Amniotic stem cell (primary cell): Measurements from ENCODE around the gene ZNF547.
"Not testable (repeated sequence)": the region's sequence is repeated elsewhere in the genome, so short reads cannot be mapped to it uniquely, and the experiment has no call there.

Source experiments
- DNase-seq: peaks from one replicate; lab custom pipeline; 2025; lab: John Stamatoyannopoulos, UW

The ZNF547 gene

DNA sequence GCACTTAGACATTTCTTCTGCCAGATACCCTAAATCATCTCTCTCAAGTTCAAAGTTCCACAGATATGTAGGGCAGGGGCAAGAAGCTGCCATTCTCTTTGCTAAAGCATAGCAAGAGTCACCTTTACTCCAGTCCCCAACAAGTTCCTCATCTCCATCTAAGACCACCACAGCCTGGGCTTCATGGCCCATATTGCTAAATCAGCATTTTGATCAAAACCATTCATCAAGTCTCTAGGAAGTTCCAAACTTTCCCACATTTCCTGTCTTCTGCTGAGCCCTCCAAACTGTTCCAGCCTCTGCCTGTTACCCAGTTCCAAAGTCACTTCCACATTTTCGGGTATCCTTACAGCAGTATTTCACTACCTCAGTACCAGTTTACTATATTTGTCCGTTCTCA, 11.3 kb downstream of the ZNF547 start:
- DNase-seq: not testable (repeated sequence)

DNA sequence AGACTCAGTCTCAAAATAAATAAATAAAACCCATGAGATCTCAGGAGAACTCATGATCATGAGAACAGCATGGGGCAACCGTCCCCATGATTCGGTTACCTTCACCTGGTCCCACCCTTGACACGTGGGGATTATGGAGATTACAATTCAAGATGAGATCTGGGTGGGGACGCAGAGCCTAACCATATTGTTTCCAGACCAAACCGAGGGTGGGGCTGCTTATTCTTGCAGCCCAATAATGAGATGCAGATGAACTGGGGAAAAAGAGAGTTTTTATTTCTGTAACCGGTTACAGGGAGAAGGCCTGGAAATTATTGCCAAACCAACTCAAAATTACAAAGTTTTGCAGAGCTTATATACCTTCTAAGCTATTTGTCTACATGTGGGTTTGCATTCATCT, 12.8 kb downstream of the ZNF547 start:
- DNase-seq: no peak

DNA sequence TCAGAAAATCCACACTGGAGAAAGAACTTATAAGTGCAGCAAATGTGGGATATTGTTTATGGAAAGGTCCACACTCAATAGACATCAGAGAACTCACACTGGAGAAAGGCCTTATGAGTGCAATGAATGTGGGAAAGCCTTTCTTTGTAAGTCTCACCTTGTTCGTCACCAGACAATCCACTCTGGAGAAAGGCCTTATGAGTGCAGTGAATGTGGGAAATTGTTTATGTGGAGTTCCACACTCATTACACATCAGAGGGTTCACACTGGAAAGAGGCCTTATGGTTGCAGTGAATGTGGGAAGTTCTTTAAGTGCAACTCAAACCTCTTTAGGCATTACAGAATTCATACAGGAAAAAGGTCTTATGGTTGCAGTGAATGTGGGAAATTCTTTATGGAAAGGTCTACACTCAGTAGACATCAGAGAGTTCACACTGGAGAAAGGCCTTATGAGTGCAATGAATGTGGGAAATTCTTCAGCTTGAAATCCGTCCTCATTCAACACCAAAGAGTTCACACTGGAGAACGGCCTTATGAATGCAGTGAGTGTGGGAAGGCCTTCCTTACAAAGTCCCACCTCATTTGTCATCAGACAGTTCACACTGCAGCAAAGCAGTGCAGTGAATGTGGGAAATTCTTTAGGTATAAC, 14.3 kb downstream of the ZNF547 start:
- no peak for DNase-seq

DNA sequence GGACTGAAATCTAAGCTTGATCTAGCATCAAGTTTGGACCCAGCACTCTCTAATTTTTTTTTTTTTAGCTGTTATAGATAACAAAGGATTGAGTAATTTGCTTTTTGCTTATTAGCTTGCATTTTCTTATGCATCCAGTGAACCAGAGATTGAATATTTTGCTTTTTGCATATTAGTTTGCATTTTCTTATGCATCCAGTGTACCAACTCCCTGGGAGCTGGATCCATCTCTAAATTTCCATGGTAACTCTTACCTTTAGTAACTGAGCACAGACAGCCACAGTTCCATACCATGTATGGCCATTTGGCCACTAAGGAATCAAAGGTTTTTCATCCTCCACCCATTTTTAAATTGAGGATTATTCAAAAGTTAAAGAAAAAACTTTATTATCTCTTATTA, 17.6 kb downstream of the ZNF547 start:
- no peak for DNase-seq

DNA sequence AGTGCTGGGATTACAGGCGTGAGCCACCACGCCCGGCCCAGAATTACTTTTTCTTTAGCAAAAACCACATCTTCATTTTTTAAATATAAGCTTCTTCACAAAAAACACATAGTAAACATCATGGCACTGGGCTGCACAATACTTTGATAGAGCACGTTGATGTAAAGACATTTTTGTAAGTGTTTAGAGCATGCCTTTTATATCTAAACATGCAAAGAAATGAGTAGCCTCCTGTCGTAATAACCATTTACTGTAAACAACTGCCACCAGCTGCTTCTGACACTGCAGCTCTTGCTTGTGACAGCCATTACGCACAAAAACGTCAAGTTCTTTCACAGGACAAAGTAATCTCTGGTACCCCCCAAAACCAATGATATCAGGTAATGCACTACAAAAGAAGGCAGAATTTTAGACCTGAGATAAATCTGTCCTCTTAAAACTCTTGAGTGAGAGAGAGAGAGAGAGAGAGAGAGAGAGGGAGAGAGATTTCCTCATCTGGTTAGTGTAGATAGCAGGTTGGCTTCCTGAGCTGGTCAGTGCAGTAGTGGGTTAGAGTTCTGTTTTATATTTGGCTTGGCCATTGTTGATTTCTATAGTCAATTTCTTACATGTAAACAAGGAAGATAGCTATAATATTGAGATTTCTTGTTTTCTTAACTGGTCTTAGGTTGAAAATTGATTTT, 19.6 kb downstream of the ZNF547 start:
- no peak for DNase-seq

DNA sequence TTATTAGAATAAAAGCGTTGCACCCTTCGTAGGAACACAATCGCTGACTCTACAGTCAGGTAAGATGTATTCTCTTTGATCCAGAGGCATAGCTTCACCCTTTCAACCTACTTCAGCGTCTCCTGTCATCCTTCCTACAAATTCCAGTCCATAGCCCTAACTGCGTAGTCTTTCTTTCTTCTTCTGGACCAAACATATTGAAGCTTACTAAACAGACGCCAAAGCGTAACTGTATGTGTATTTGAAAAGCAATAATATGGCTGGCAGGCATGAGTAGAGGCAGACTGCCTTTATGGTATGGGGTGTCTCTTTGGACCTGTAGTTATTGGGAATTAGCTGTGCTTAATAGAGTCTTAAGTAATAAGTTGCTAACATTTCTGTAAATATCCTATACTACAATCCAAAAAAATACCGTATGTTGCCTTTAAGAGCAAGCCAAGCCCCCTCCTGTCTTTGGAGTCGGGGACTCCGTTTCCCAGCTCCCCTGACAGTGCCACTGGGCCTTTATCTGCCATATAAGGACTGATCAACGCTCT, 25.9 kb downstream of the ZNF547 start:
- DNase-seq: no peak

DNA sequence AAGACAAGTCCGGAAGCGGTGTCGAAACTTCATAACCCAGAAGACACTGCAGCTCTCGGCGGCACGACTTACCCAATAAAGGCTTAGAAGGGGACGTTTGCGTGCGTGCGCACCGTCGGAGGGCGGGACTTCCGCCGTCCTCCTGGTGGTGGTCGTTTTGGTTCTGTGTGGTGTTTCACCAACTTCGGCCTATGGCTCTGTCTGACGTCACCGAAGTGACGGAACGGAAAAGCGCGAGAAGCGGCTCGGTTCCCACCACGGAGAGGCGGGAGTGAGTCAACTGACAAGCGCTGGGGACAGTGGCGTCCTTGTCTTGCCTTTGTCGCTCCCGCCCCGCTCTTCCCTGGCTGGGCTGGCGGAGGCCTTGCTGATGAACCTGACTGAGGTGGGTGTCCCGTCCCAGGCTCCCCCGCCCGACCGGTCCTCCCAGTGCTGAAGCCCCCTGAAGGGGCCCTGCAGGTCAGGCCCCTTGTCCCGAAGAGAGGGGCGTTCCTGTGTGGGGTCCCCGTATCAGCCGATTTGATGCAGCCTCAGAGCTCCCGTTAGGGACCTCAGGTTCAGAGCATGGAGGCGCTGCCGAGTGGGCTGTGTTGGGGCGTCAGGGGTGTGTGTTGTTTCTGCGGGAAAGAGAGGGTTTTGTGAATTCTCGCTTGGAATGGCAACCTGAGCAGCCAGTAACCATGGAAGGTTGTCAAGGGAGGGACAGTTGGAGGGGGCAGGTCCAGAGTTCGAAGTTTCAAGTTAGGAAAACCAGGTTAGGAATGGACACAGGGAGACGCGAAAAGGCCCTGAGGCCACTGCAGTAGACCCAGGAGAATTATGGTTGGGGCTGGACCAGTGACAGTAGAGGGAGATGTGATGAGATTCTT, 26.6 kb downstream of the ZNF547 start, which contains the start of gene ZNF548:
Gene ZNF548 (plus strand): TSS at position 125 of the 869 bp plus-strand sequence. CDS start 246 bp downstream, at position 371.
- DNase-seq: peak; percentile 97

DNA sequence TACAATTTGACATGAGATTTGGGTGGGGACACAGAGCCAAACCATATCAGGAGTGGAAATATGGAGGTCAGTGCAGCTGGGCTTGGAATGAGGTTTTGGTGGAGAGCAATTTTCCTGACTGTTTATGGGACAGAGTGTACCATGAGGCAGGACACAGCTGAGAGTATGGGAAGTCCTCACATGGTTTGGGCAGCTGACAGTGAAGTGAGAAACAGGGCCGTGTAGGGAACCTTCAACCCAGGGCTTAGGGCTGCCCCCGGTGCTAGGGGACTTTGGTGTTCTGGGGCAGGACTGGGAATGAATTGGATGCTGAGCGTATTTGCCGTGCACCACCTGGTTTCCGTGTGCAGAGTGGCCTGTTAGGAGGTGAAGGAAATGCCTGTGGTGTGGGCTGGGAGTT, 32.4 kb downstream of the ZNF547 start:
- no peak for DNase-seq

DNA sequence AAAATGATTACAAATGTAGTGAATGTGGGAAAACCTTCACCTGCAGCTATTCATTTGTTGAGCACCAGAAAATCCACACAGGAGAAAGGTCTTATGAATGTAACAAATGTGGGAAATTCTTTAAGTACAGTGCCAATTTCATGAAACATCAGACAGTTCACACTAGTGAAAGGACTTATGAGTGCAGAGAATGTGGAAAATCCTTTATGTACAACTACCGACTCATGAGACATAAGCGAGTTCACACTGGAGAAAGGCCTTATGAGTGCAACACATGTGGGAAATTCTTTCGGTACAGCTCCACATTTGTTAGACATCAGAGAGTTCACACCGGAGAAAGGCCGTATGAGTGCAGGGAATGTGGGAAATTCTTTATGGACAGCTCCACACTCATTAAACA, 35.5 kb downstream of the ZNF547 start:
- DNase-seq: no peak

DNA sequence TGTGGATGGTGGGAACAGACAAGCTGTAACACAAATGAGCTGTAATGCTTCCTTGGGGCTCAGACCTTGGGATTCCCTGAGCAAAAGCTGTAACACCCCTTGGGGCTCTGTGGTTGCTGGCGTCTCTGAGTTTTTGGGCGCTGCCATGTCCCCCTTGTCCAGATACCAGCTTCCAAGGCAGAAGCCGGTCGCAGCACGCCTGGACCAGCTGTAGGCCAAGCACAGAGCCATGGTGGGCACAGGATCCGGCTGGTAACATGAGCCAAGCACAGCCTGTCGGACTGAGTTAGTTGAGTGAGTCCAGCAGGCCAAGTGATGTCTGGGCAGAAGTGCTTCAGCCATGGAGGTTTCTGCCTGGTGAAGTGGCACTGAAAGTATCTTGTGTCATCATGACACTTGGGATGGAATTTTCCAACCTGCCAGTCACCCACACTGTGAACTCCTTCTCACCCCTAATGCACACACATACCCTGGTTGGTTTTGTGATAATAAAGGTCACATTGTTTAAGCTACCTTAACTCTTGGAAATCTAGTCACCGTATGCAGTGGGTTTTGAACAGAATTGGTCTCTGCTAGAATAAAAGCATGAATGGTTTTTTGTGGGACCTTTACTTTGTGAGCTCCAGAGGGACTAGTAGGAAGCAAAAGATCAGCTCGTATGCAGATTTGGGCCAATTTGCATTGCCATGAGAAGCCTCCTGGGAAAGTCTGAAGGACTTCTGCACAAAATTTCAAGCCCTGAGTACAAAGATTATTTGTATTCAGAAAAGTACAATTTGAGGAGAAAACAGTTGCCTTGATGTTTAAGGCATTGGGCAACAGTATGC, 40.6 kb downstream of the ZNF547 start:
- DNase-seq: no peak

DNA sequence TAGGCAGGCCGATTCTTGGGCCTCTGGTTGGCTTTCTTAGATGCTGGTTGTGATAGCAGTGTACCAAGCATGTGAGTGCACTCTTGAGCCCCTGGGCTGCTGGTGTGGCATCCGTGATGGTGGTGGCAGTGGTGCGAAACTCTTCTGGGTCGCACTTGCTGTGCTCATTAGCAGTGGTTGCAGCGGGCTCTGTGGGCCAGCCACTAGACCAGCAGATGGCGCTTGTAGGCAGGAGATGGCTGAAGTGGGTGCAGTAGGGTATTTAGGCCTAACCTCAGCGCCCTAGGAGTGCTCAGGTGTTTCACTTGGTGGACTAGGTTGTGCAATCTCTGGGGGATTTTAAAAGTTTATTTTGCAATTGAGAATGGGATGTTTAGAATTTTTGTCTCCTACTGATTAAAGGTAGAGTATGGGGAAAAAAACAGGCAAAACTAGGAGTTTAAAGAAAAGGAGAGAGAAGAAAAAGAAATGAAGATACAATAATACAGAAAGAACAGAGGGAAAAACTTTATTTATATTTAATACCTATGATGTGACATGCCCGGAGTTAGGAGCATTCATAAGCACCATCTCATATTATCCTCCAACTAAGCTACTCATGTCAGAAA, 43.3 kb downstream of the ZNF547 start:
- peak; percentile 30 for DNase-seq

DNA sequence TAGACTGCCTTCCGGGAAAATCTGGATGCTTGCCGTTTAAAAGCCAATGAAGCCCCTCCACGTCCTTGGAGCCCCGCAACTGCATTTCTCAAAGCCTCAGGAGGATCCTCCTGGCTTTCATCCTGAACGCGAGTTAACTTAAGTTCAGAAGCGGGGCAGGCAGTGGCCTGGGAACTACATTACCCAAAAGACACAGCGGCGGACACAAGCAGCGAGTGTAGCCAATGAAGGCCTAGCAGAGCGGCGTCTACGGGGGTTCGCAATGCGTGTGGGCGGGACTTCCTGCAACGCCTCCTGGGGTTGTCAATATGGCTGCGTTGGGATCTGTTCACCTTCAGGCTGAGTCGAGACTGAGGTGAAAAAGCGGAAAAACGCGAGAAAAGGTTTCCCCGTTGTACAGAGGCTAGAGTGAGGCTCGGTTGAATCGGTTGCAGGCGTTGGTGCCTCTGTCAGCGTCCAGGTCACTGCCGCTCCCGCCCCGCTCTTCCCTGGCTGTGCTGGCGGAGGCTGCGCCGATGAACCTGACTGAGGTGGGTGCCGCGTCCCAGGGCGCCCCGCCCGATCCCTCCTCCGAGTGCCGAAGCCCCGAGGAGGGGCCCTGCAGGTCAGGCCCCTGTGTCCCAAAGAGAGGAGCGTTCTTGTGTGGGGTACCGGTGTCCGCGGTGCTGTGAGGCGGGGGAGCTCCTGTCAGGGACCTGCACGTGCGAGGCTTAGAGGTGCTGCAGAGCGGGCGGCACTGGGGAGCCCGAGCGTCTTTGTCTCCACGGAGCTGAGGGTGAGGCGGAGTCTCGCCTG, 47.7 kb downstream of the ZNF547 start, which contains the start of gene ZNF17:
Gene ZNF17 (plus strand): TSS at position 285 of the 795 bp plus-strand sequence. CDS start 2,455 bp downstream, outside the sequence.
- peak; percentile 89 for DNase-seq

DNA sequence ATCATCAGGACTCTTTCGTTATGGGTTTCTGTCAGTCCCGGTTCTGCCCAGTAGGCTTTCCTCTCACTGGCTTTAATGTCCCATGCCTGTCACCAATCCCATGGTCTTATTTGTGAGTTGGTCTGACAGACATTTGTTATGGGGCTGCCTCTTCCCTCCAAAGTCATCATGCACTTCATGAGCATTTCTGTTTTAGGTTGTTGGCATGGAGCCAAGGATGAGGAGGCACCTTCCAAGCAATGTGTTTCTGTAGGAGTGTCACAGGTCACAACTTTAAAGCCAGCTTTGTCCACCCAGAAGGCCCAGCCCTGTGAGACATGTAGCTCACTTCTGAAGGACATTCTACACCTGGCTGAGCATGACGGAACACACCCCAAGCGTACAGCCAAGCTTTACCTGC, 56.1 kb downstream of the ZNF547 start:
- no peak for DNase-seq

DNA sequence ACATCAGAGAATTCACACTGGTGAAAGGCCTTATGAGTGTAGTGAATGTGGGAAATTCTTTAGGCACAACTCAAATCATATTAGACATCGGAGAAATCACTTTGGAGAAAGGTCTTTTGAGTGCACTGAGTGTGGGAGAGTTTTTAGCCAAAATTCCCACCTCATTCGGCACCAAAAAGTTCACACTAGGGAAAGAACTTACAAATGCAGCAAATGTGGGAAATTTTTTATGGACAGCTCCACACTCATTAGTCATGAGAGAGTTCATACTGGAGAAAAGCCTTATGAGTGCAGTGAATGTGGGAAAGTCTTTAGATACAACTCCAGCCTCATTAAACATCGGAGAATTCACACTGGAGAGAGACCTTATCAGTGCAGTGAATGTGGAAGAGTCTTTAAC, 57.7 kb downstream of the ZNF547 start:
- DNase-seq: no peak
